ES-I3 (cell line): Measurements from ENCODE around the gene ZSCAN5B.
"Not testable (repeated sequence)": the region's sequence is repeated elsewhere in the genome, so short reads cannot be mapped to it uniquely, and the experiment has no call there.

ENCODE experiments used
- H3K36me3 ChIP-seq: 2 replicates; pipeline ENCODE4 v1.6.1; 2013; ENCODE audit warnings: mild to moderate bottlenecking, low read length, control low read depth, moderate library complexity; ENCODE audit not compliant: insufficient read depth
- H3K4me1 ChIP-seq: 2 replicates; pipeline ENCODE4 v1.6.1; 2013; ENCODE audit warnings: mild to moderate bottlenecking, control low read depth, low read length; ENCODE audit not compliant: insufficient read depth
- H3K9ac ChIP-seq: 2 replicates; pipeline ENCODE4 v1.6.1; 2013; ENCODE audit warnings: low read depth, mild to moderate bottlenecking, low read length, moderate library complexity
- H3K9me3 ChIP-seq: 2 replicates; pipeline ENCODE4 v1.6.1; 2013; ENCODE audit warnings: mild to moderate bottlenecking, low read length, moderate library complexity; ENCODE audit not compliant: control insufficient read depth, insufficient read depth

Gene ZSCAN5B

GRCh38 chr19:56199687-56200086, 2.1 kb upstream of the ZSCAN5B start:
- Histone ChIP-seq H3K9ac (no peak overlapping the region), H3K9me3 (no peaks in the 10 kb centered on the region), H3K36me3 (no peaks in the 10 kb centered on the region), H3K4me1 (no peaks in the 10 kb centered on the region)

- Histone ChIP-seq H3K4me1 (no peaks in the 10 kb centered on the region), H3K9ac (no peak overlapping the region), H3K36me3 (no peaks in the 10 kb centered on the region), H3K9me3 (no peaks in the 10 kb centered on the region)
These were observed 3.5 kb downstream of the ZSCAN5B start for GRCh38 chr19:56193981-56194640.

- Histone ChIP-seq H3K9me3 (no peaks in the 10 kb centered on the region), H3K4me1 (no peaks in the 10 kb centered on the region), H3K9ac (no peak overlapping the region)
These were observed 5.9 kb downstream of the ZSCAN5B start for GRCh38 chr19:56191711-56192110.

GRCh38 chr19:56191115-56191514, 6.5 kb downstream of the ZSCAN5B start:
- no peaks in the 10 kb centered on the region for H3K4me1 ChIP-seq
- no peaks in the 10 kb centered on the region for H3K9me3 ChIP-seq
- no peaks in the 10 kb centered on the region for H3K36me3 ChIP-seq
- no peak overlapping the region for H3K9ac ChIP-seq

More at GRCh38 chr19:56191711-56192110, 5.9 kb downstream of the ZSCAN5B start:
- no peaks in the 10 kb centered on the region for H3K36me3 ChIP-seq

- Histone ChIP-seq H3K36me3 (no peaks in the 10 kb centered on the region), H3K9ac (no peak overlapping the region), H3K4me1 (no peaks in the 10 kb centered on the region), H3K9me3 (no peaks in the 10 kb centered on the region)
These were observed 7.8 kb downstream of the ZSCAN5B start for GRCh38 chr19:56189785-56190184.

GRCh38 chr19:56177564-56178243, 19.9 kb downstream of the ZSCAN5B start:
- no peaks in the 10 kb centered on the region for H3K36me3 ChIP-seq
- no peaks in the 10 kb centered on the region for H3K4me1 ChIP-seq
- H3K9ac ChIP-seq, result no peak overlapping the region
- H3K9me3 ChIP-seq, result no peaks in the 10 kb centered on the region

- Histone ChIP-seq H3K36me3 (no peaks in the 10 kb centered on the region), H3K4me1 (no peaks in the 10 kb centered on the region), H3K9ac (no peak overlapping the region), H3K9me3 (no peaks in the 10 kb centered on the region)
These were observed 20.7 kb downstream of the ZSCAN5B start for GRCh38 chr19:56176881-56177280.

- H3K9ac ChIP-seq, H3K4me1 ChIP-seq, H3K36me3 ChIP-seq, H3K9me3 ChIP-seq: not testable (repeated sequence)
These were observed 21.3 kb downstream of the ZSCAN5B start for GRCh38 chr19:56176310-56176709.

GRCh38 chr19:56175861-56176307, 21.7 kb downstream of the ZSCAN5B start, which contains the start of gene GALP:
Gene GALP (plus strand): TSS chr19:56176008. CDS start chr19:56177109, 1,101 bp downstream.
- not testable (repeated sequence) for H3K4me1 ChIP-seq, H3K9ac ChIP-seq, H3K9me3 ChIP-seq, H3K36me3 ChIP-seq

GRCh38 chr19:56174550-56174949, 23.0 kb downstream of the ZSCAN5B start:
- no peaks in the 10 kb centered on the region for H3K9me3 ChIP-seq
- no peaks in the 10 kb centered on the region; the same call in 1 of the 2 replicates for H3K4me1 ChIP-seq
- H3K9ac ChIP-seq, result no peak overlapping the region
- H3K36me3 ChIP-seq, result no peaks in the 10 kb centered on the region

GRCh38 chr19:56174086-56174485, 23.5 kb downstream of the ZSCAN5B start:
- H3K9ac ChIP-seq, result no peak overlapping the region
- H3K9me3 ChIP-seq, result no peaks in the 10 kb centered on the region
- H3K4me1 ChIP-seq, result no peaks in the 10 kb centered on the region; the same call in 1 of the 2 replicates
- no peaks in the 10 kb centered on the region for H3K36me3 ChIP-seq

- Histone ChIP-seq H3K4me1 (no peaks in the 10 kb centered on the region; the same call in 1 of the 2 replicates), H3K36me3 (no peaks in the 10 kb centered on the region), H3K9ac (no peak overlapping the region), H3K9me3 (no peaks in the 10 kb centered on the region)
These were observed 27.3 kb downstream of the ZSCAN5B start for GRCh38 chr19:56170261-56170660.

GRCh38 chr19:56167064-56167578, 30.5 kb downstream of the ZSCAN5B start:
- Histone ChIP-seq H3K36me3 (no peaks in the 10 kb centered on the region), H3K4me1 (no peaks in the 10 kb centered on the region; the same call in 1 of the 2 replicates), H3K9me3 (no peaks in the 10 kb centered on the region), H3K9ac (no peak overlapping the region)

GRCh38 chr19:56163097-56163496, 34.5 kb downstream of the ZSCAN5B start:
- Histone ChIP-seq H3K9me3 (no peaks in the 10 kb centered on the region), H3K4me1 (no peaks in the 10 kb centered on the region), H3K36me3 (no peaks in the 10 kb centered on the region), H3K9ac (no peak overlapping the region)

GRCh38 chr19:56162258-56162657, 35.3 kb downstream of the ZSCAN5B start:
- H3K36me3 ChIP-seq, result no peaks in the 10 kb centered on the region
- no peaks in the 10 kb centered on the region for H3K4me1 ChIP-seq
- H3K9ac ChIP-seq, result no peak overlapping the region
- H3K9me3 ChIP-seq, result no peaks in the 10 kb centered on the region
